HEK293T (cell line): ENCODE data around the gene TPCN2.

Source experiments
- BHLHE40 ChIP-seq: fragments of 450-650 bp; IDR thresholded peaks from 2 replicates; pipeline ENCODE4 v1.6.1; 2016; ENCODE audit warnings: mild to moderate bottlenecking, moderate library complexity, borderline replicate concordance
- PKNOX1 ChIP-seq: fragments of 450-650 bp; IDR thresholded peaks from 2 replicates; pipeline ENCODE4 v1.6.1; 2016

DNA sequence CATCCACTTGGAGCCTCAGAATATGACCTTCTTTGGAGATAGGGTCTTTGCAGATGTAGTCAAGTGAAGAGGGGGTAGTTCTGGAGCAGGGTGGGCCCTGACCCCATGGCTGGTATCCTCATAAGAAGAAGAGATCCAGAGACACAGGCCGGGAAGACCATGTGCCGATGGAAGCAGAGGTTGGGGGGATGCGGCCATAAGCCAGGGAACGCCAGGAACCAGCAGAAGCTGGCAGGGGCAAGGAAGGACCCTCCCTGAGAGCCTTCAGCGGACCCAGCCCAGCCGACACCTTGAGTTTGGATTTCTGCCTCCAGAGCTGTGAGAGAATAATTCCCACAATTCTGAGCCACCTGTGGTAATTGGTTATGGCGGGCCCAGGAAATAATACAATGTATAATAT is 80.9 kb downstream of the TPCN2 start:
- TF ChIP-seq PKNOX1, result no peak
- TF ChIP-seq BHLHE40, result no peak
